ENCODE measurements around the gene RPL12. TPM values are rescaled to one million over a fixed set of nuclear protein-coding genes. Genes with fewer than 3 reads are reported as not detected.

Gene RPL12
- total and polyA plus RNA-seq, 2 of the 13 experiments (the other 11 are each of a cell fraction or from before 2014, with no cell fraction given), result 1,551 to 2,590 TPM

DNA sequence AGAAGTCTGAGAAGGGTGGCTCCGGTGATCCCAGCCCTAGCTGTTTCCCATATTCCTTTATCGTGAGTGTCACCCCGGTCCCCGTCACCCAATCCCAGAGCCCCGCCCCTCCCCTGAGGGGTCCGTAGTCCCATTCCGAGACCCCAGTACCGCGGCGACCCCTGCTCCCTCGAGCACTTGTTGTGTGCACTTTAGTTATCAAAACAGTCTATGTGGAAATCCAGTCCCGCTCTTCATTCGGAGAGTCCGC is 327 bp upstream of the RPL12 start (continued):
- TF ChIP-seq ZNF3 (CRISPR knock-in tag; IDR thresholded peaks at IDR 0.05), result no peak
- no peak for TF ChIP-seq SOX5 (CRISPR knock-in tag; IDR thresholded peaks at IDR 0.05; ENCODE audit: borderline replicate concordance)
- TF ChIP-seq SRSF9 (IDR thresholded peaks at IDR 0.05; ENCODE audit: borderline replicate concordance, insufficient read depth, low read depth, low read length, poor library complexity, severe bottlenecking), result no peak
- no peak for TF ChIP-seq ELF3 (CRISPR knock-in tag; IDR thresholded peaks at IDR 0.05)
- TF ChIP-seq CTCF (CRISPR knock-in tag; IDR thresholded peaks at IDR 0.05), result no peak
- TF ChIP-seq CBFB (CRISPR knock-in tag; IDR thresholded peaks at IDR 0.05), result no peak
- no peak for TF ChIP-seq MYC (CRISPR knock-in tag; IDR thresholded peaks at IDR 0.05; ENCODE audit: borderline replicate concordance)
- 0 out of 2 replicates have a peak, but pooled peaks have one; percentile 6 for TF ChIP-seq ZSCAN29 (CRISPR knock-in tag; conservative IDR thresholded peaks at IDR 0.05)
- TF ChIP-seq SP5 (CRISPR knock-in tag; IDR thresholded peaks at IDR 0.05; ENCODE audit: borderline replicate concordance, low read depth), result no peak
- TF ChIP-seq TARDBP (CRISPR knock-in tag; IDR thresholded peaks at IDR 0.05), result no peak
- TF ChIP-seq, protein P1, sequence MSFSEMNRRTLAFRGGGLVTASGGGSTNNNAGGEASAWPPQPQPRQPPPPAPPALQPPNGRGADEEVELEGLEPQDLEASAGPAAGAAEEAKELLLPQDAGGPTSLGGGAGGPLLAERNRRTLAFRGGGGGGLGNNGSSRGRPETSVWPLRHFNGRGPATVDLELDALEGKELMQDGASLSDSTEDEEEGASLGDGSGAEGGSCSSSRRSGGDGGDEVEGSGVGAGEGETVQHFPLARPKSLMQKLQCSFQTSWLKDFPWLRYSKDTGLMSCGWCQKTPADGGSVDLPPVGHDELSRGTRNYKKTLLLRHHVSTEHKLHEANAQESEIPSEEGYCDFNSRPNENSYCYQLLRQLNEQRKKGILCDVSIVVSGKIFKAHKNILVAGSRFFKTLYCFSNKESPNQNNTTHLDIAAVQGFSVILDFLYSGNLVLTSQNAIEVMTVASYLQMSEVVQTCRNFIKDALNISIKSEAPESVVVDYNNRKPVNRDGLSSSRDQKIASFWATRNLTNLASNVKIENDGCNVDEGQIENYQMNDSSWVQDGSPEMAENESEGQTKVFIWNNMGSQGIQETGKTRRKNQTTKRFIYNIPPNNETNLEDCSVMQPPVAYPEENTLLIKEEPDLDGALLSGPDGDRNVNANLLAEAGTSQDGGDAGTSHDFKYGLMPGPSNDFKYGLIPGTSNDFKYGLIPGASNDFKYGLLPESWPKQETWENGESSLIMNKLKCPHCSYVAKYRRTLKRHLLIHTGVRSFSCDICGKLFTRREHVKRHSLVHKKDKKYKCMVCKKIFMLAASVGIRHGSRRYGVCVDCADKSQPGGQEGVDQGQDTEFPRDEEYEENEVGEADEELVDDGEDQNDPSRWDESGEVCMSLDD (CRISPR knock-in tag; IDR thresholded peaks at IDR 0.05; ENCODE audit: borderline replicate concordance), result no peak
- TF ChIP-seq ZNF441 (CRISPR knock-in tag; IDR thresholded peaks at IDR 0.05; ENCODE audit: borderline replicate concordance), result no peak
- no peak for TF ChIP-seq ZSCAN22 (CRISPR knock-in tag; IDR thresholded peaks at IDR 0.05)
- TF ChIP-seq, protein P2, sequence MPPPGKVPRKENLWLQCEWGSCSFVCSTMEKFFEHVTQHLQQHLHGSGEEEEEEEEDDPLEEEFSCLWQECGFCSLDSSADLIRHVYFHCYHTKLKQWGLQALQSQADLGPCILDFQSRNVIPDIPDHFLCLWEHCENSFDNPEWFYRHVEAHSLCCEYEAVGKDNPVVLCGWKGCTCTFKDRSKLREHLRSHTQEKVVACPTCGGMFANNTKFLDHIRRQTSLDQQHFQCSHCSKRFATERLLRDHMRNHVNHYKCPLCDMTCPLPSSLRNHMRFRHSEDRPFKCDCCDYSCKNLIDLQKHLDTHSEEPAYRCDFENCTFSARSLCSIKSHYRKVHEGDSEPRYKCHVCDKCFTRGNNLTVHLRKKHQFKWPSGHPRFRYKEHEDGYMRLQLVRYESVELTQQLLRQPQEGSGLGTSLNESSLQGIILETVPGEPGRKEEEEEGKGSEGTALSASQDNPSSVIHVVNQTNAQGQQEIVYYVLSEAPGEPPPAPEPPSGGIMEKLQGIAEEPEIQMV (CRISPR knock-in tag; IDR thresholded peaks at IDR 0.05; ENCODE audit: low read depth), result no peak
- TF ChIP-seq, protein P3, sequence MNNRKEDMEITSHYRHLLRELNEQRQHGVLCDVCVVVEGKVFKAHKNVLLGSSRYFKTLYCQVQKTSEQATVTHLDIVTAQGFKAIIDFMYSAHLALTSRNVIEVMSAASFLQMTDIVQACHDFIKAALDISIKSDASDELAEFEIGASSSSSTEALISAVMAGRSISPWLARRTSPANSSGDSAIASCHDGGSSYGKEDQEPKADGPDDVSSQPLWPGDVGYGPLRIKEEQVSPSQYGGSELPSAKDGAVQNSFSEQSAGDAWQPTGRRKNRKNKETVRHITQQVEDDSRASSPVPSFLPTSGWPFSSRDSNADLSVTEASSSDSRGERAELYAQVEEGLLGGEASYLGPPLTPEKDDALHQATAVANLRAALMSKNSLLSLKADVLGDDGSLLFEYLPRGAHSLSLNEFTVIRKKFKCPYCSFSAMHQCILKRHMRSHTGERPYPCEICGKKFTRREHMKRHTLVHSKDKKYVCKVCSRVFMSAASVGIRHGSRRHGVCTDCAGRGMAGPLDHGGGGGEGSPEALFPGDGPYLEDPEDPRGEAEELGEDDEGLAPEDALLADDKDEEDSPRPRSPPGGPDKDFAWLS (CRISPR knock-in tag; IDR thresholded peaks at IDR 0.05; ENCODE audit: borderline replicate concordance), result 0 out of 2 replicates have a peak, but pooled peaks have one; percentile 11
- peak; percentile 82; the same call in 1 of the 2 replicates for TF ChIP-seq ZFP82 (CRISPR knock-in tag; IDR thresholded peaks at IDR 0.05; ENCODE audit: borderline replicate concordance)
- no peak for TF ChIP-seq ZSCAN30 (CRISPR knock-in tag; IDR thresholded peaks at IDR 0.05)
- no peak for TF ChIP-seq ZC3H4 (CRISPR knock-in tag; IDR thresholded peaks at IDR 0.05; ENCODE audit: borderline replicate concordance)
- TF ChIP-seq AKAP8 (CRISPR knock-in tag; IDR thresholded peaks at IDR 0.05), result no peak; the same call in 1 of the 2 replicates
- TF ChIP-seq DMAP1 (CRISPR knock-in tag; IDR thresholded peaks at IDR 0.05), result no peak
- TF ChIP-seq ZNF296 (CRISPR knock-in tag; conservative IDR thresholded peaks at IDR 0.05), result no peak
- TF ChIP-seq ZMYM2 (CRISPR knock-in tag; IDR thresholded peaks at IDR 0.05), result 0 out of 2 replicates have a peak, but pooled peaks have one; percentile 1
- TF ChIP-seq ARID2 (CRISPR knock-in tag; IDR thresholded peaks at IDR 0.05; ENCODE audit: borderline replicate concordance), result peak; percentile 41; the same call in 1 of the 2 replicates
- no peak for TF ChIP-seq ZFP36L2 (CRISPR knock-in tag; IDR thresholded peaks at IDR 0.05)
- TF ChIP-seq CHD2 (IDR thresholded peaks at IDR 0.05; ENCODE audit: low read depth, low read length), result no peak
- no peak for TF ChIP-seq NR3C1 (CRISPR knock-in tag; IDR thresholded peaks at IDR 0.05)

Measured in HepG2 (cell line).